K562 (cell line): ENCODE results near the gene PPM1D.

Source experiments
- ATF2 ChIP-seq: sonication (generic); formaldehyde crosslinking; IDR thresholded peaks from 2 replicates; pipeline ENCODE4 v1.8.1; 2022; ENCODE audit warnings: missing genetic modification reagents
- CBFB ChIP-seq: sonication (generic); formaldehyde crosslinking; IDR thresholded peaks from 2 replicates; pipeline ENCODE4 v1.4.0; 2020; ENCODE audit warnings: mild to moderate bottlenecking, missing genetic modification reagents
- CTBP1 ChIP-seq: fragments of 450-650 bp; IDR thresholded peaks from 2 replicates; pipeline ENCODE4 v1.6.1; 2016; ENCODE audit warnings: borderline replicate concordance
- CTCF ChIP-seq, 3 experiments: IDR thresholded peaks in 2 of 3; conservative IDR thresholded peaks in 1 of 3; 2 replicates each; pipeline ENCODE4 v1.5.1; 2011 to 2012; ENCODE audit warnings: low read length in 3 of 3, mild to moderate bottlenecking in 3 of 3, control low read depth in 2 of 3, improper control_type of control experiment in 1 of 3, inconsistent platforms in 1 of 3, low read depth in 1 of 3, mixed read lengths in 1 of 3, moderate library complexity in 1 of 3; ENCODE audit not compliant: insufficient read depth in 2 of 3
- EP300 ChIP-seq: IDR thresholded peaks from 2 replicates; pipeline ENCODE4 v1.6.1; 2012; ENCODE audit warnings: low read length, improper control_type of control experiment
- GATAD2B ChIP-seq: fragments of 450-650 bp; IDR thresholded peaks from 2 replicates; pipeline ENCODE4 v1.6.1; 2017; ENCODE audit warnings: mild to moderate bottlenecking, borderline replicate concordance
- MTA3 ChIP-seq: fragments of 450-650 bp; formaldehyde crosslinking; IDR thresholded peaks from 2 replicates; pipeline ENCODE4 v1.6.1; 2017; ENCODE audit warnings: mild to moderate bottlenecking, borderline replicate concordance
- NFE2L1 ChIP-seq: fragments of 450-650 bp; IDR thresholded peaks from 2 replicates; pipeline ENCODE4 v1.6.1; 2016; ENCODE audit warnings: missing genetic modification characterization, low read depth, mild to moderate bottlenecking, missing compliant biosample characterization, moderate library complexity, borderline replicate concordance
- POLR2A ChIP-seq: fragments of 450-650 bp; conservative IDR thresholded peaks from 2 replicates; pipeline ENCODE4 v1.6.1; 2016
- SRF ChIP-seq, 2 experiments: fragments of 250-450, 450-650 bp in 1 of 2; sonication (Bioruptor Pico) in 1 of 2; sonication (generic) in 1 of 2; formaldehyde crosslinking; IDR thresholded peaks; 2 replicates each; pipeline versions ENCODE4 v1.5.0 to v1.5.1; 2020 to 2022; ENCODE audit warnings: mild to moderate bottlenecking in 1 of 2, missing genetic modification reagents in 1 of 2
- ZFP1 ChIP-seq: fragments of 450-650 bp; formaldehyde crosslinking; IDR thresholded peaks from 2 replicates; pipeline ENCODE4 v1.4.0; 2020; ENCODE audit warnings: mild to moderate bottlenecking, mixed read lengths
- ZFP36 ChIP-seq: fragments of 150-350 bp; IDR thresholded peaks from 2 replicates; pipeline ENCODE4 v1.6.1; 2018; ENCODE audit warnings: low read length, low read depth; ENCODE audit not compliant: partially characterized antibody

GRCh38 chr17:60627124-60627523 is 27.1 kb downstream of the PPM1D start:
- TF ChIP-seq CTCF (IDR thresholded peaks at IDR 0.05 in 2 of 3, conservative IDR thresholded peaks at IDR 0.05 in 1 of 3; ENCODE audit: insufficient read depth in 2 of 3, low read depth in 1 of 3, low read length in 3 of 3) (no peak), ZFP36 (no peak), CTBP1 (no peak), NFE2L1 (tag) (no peak), GATAD2B (no peak), POLR2A (no peak), CBFB (CRISPR knock-in tag) (no peak), ATF2 (CRISPR knock-in tag) (no peak), ZFP1 (CRISPR knock-in tag) (no peak), EP300 (no peak), SRF (CRISPR knock-in tag; IDR thresholded peaks at IDR 0.05) (no peak), MTA3 (no peak)
